GM19452 (cell line): Measurements from ENCODE around the gene TFAP2E.

ENCODE experiments used
- ATAC-seq: cut with Tn5 transposase; IDR thresholded peaks from one replicate; pipeline ENCODE4 v1.9.1; 2021; ENCODE audit not compliant: unreplicated experiment

The TFAP2E gene

GRCh38 chr1:35556484-35557117 is 16.5 kb upstream of the TFAP2E start:
- ATAC-seq, result no peak

- peak; percentile 76 for ATAC-seq
Measured at GRCh38 chr1:35557118-35557610, 15.9 kb upstream of the TFAP2E start, which contains the start of gene KIAA0319L. Gene KIAA0319L, minus strand, starts transcription at chr1:35557403. Its CDS starts 2,912 bp downstream, at chr1:35554491.

- ATAC-seq, result peak; percentile 80
Measured at GRCh38 chr1:35557611-35558373, 15.3 kb upstream of the TFAP2E start, which contains the start of gene NCDN. Gene NCDN, plus strand, starts transcription at chr1:35557799. Its CDS starts 392 bp downstream, at chr1:35558191.

DNA sequence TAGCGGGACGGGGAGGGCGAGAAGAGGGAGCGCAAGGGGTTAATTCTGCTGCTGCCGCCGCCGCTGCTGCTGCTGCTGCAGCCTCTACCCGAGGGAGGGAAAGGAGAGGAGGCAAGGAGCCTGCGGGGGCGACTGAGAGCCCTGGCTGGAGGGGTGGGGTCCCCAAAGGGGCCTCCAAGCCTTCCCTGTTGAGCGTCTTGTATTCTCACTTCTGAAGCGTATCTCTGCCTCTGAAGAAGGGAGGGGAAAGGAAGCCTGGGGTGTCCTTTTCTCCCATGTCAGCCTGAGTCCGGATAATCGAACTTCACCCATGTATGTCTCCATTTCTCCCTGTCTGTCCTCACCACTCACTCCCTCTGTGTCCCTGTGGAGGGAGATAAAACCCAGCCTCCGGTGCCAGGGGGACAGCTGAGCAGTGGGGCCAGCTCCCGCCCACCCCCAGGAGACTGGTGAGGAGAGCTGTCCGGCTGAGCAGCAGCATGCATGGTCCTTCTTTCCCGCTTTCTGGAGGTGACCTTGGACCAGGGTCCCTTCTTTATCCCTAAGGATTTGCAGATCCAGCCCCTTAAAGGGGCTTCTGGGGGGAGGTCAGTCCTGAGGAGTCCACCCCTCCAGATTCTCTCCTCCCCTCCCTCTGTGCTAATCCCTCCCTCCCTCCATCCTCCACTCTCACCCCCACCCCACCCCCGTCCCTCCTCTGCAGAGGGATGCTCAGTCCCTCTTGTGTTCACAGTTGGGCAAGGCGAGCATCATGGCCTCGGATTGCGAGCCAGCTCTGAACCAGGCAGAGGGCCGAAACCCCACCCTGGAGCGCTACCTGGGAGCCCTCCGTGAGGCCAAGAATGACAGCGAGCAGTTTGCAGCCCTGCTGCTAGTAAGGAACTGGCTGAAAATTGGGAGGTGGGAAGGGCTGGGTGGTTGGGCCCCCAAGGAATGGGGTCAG is 14.5 kb upstream of the TFAP2E start:
- no peak for ATAC-seq

DNA sequence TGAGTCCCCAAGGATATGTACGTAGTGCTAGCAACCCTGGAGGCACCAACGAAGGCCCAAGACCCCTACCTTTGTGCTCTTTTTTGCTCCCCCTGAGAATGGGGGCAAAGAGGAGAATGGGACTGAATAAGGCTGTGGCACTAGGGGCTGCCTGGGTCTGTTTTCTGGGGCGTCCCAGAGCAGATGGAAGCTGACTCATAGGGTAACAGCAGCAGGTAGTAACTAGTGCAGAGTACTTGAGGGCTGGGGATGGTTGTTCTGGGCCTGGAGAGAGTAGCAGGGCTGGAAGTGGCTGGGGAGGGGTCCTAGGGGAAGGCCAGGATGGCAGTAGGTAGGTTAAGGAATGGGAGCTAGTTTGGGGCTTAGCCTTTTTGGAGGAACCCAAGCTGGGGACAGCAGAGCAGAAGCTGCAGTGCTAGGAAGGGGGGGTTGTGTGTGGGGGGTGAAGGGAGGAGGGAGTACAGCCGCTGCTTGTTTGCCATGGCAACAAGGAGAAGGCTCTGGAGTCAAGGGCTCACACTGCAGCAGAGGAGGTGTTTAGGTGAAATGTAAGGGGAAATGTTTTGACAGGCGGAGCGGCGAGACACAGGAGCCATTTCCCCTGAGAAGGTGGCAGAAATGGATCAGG is 13.7 kb upstream of the TFAP2E start:
- ATAC-seq, result no peak

- ATAC-seq, result no peak
Measured at GRCh38 chr1:35560256-35561225, 12.6 kb upstream of the TFAP2E start.

GRCh38 chr1:35561297-35561971 is 11.7 kb upstream of the TFAP2E start:
- no peak for ATAC-seq

GRCh38 chr1:35561972-35562680 is 11.0 kb upstream of the TFAP2E start:
- no peak for ATAC-seq

GRCh38 chr1:35563166-35563565 is 9.9 kb upstream of the TFAP2E start:
- ATAC-seq, result no peak

DNA sequence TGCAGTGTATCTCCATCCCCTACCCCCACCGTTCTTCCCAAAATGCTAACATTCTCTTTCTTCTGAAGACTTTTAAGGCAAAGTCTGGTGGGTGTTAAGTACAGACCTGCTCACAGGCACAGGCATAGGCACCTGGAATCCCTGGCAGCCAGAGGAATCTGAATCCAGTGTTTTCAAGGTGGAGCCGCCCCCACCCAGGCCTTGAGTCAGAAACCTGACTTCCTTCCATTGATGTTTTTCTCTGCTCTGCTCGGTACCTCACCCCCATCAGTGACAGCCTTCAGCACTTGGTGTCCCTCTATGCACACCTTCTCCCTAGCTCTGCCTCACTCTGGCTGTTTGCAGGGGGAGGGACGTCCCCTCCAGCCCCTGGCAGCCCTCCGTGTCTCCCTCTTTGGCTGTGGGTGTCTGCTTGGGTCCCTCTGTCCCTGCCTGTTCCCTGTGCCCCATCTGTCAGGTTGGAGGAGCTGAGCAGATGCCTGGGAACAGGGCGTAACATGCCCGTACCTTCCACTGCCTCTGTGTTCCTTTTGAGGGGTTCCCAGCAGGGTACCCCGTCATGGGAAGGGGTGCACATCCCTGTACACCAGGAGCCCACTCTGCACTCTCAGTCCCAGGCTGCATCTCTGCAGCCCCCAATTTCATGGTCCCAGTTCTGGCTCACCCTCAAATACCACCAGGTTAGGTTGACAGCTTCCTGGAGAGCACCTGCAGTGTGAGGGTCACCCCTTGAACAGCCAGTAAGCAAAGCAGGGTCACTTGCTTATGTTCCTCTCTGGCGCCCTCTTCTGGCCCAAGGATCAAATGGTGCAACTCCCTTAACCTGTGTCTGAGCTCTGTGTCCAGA is 8.9 kb upstream of the TFAP2E start:
- ATAC-seq, result no peak

DNA sequence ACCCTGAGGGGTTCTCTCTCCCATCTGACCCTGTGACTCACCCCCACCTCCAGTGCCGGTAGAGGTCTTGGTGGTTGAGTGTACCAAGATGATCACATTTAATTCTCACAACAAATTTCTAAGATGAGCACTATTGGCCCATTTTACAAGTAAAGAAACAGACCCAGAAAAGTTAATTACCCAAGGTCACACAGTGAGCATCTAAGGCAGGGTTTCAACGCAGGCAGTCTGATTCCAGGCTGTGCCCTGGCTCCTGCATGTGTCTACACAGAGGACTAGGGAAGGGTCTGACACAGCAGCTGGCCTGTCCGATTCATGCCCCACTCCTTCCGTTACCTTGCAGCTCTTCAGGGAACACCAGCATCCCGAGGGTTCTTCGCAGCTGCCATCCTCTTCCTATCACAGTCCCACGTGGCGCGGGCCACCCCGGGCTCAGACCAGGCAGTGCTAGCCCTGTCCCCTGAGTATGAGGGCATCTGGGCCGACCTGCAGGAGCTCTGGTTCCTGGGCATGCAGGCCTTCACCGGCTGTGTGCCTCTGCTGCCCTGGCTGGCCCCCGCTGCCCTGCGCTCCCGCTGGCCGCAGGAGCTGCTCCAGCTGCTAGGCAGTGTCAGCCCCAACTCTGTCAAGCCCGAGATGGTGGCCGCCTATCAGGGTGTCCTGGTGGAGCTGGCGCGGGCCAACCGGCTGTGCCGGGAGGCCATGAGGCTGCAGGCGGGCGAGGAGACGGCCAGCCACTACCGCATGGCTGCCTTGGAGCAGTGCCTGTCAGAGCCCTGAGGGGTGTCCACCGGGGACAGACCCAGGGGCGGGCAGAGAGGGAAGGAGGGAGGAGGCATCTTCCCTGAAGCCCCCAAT is 8.0 kb upstream of the TFAP2E start:
- no peak for ATAC-seq

GRCh38 chr1:35565742-35566133 is 7.4 kb upstream of the TFAP2E start:
- ATAC-seq, result no peak

DNA sequence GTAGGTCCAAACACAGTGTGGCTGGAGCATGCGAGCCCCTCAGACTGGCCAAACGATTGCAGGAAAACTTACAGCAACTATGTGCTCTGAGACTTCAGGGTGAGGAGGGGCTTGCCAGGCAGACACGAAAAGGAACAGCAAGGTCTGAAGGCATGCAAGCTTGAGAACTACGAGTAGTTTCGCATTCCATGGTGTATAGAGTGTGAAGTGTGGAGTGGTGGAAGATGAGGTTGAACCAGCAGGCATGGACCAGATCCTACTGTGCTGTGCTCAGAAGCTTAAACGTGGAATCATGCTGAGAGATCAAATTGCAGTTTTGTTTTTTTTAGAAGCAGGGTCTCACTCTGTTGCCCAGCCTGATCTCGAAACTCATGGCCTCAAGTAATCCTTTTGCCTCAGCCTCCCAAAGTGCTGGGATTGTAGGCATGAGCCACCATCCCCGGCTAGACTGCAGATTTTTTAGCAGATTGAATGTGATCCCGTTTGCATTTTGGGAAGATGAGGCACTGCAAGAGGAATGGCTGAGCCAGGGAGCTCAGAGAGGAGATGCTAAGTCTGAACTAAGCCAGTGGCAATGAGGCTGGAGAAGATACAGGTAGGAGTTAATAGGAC is 5.1 kb upstream of the TFAP2E start:
- no peak for ATAC-seq

DNA sequence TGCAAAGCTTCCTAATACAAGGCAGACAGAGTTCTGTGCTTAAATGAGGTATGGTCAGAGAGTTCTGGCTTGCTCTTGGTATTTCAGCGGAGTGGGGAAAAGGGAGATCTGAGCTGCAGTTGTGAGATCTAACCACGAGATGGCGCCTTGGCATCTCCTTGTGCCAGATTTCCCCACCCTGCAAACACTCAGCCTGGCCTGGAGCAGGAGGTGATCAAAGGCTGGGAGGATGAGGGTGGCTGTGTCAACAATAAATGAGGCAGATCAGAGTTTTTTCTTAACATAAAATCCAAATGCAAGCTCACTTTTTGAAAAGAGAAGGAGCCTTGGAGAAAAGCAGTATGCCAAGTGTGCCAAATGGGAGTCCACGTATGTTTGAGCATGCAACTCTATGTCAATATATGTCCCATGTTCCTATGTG is 4.1 kb upstream of the TFAP2E start:
- no peak for ATAC-seq

GRCh38 chr1:35569936-35570335 is 3.2 kb upstream of the TFAP2E start:
- no peak for ATAC-seq

DNA sequence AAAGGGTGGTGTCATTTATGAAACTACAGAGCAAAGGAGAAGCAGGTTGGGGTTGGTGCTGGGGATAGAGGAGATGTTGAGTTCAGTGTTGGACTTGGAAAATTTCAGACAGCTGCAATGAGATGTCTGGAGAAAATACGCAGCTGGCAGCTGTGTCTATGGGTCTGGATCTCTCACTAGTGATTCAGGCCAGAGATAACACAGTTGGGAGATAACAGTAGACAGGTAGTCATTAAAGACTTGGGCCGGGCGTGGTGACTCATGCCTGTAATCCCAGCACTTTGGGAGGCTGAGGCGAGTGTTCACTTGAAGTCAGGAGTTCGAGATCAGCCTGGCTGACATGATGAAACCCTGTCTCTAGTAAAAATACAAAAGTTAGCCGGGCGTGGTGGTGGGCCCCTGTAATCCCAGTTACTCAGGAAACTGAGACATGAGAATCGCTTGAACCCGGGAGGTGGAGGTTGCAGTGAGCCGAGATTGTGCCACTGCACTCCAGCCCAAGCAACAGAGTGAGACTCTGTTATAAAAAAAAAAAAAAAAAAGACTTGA is 2.5 kb upstream of the TFAP2E start:
- no peak for ATAC-seq
